ENCODE data around the gene PTPRF. TPM values are rescaled to one million over a fixed set of nuclear protein-coding genes. Genes with fewer than 3 reads are reported as not detected.

Gene PTPRF
- polyA plus RNA-seq, 10 donors, result 12.9 to 55.3 (median 17.0) TPM

- no peak for DNase-seq
Measured at GRCh38 chr1:43605157-43605556, 74.5 kb downstream of the PTPRF start.

- no peak for DNase-seq
Measured at GRCh38 chr1:43605766-43606165, 75.1 kb downstream of the PTPRF start.

- no peak for DNase-seq
Measured at GRCh38 chr1:43606624-43607023, 75.9 kb downstream of the PTPRF start.

- DNase-seq, result no peak
Measured at GRCh38 chr1:43608827-43609226, 78.1 kb downstream of the PTPRF start.

GRCh38 chr1:43610339-43610738 lies 79.7 kb downstream of the PTPRF start:
- DNase-seq, result no peak

GRCh38 chr1:43611950-43612349 lies 81.3 kb downstream of the PTPRF start:
- DNase-seq, result no peak

GRCh38 chr1:43612406-43612805 lies 81.7 kb downstream of the PTPRF start:
- DNase-seq, result no peak

GRCh38 chr1:43613075-43613942 lies 82.6 kb downstream of the PTPRF start:
- no peak for DNase-seq

GRCh38 chr1:43614211-43614610 lies 83.5 kb downstream of the PTPRF start:
- no peak for DNase-seq

GRCh38 chr1:43614891-43615290 lies 84.2 kb downstream of the PTPRF start:
- no peak for DNase-seq

- DNase-seq, result no peak
Measured at GRCh38 chr1:43616383-43616782, 85.7 kb downstream of the PTPRF start.

GRCh38 chr1:43617011-43617410 lies 86.3 kb downstream of the PTPRF start:
- DNase-seq, result no peak

- DNase-seq, result no peak
Measured at GRCh38 chr1:43617668-43618067, 87.0 kb downstream of the PTPRF start.

- DNase-seq, result no peak
Measured at GRCh38 chr1:43618521-43619313, 88.0 kb downstream of the PTPRF start.

- DNase-seq, result no peak
Measured at GRCh38 chr1:43619314-43619790, 88.7 kb downstream of the PTPRF start.

- no peak for DNase-seq
Measured at GRCh38 chr1:43619996-43620920, 89.6 kb downstream of the PTPRF start.

- DNase-seq, result no peak
Measured at GRCh38 chr1:43620956-43621355, 90.3 kb downstream of the PTPRF start.

GRCh38 chr1:43621386-43621785 lies 90.7 kb downstream of the PTPRF start:
- no peak for DNase-seq

GRCh38 chr1:43621861-43622260 lies 91.2 kb downstream of the PTPRF start:
- DNase-seq, result no peak

- DNase-seq, result no peak
Measured at GRCh38 chr1:43622471-43622870, 91.8 kb downstream of the PTPRF start.

- no peak for DNase-seq
Measured at GRCh38 chr1:43622901-43623780, 92.5 kb downstream of the PTPRF start.

Measured in muscle of back (tissue), 11 donors.